DOHH2 (cell line): ENCODE measurements around the gene AFMID.

Experiments used
- EZH2phosphoT487 ChIP-seq: fragments of 200-600 bp; sonication (generic); IDR thresholded peaks from 2 replicates; pipeline ENCODE4 v1.6.1; 2017; ENCODE audit warnings: borderline replicate concordance, mild to moderate bottlenecking, antibody characterized with exemption, low read length, moderate library complexity, mixed read lengths
- TF ChIP-seq, protein P1 (sequence below): fragments of 200-600 bp; sonication (generic); IDR thresholded peaks from one replicate; pipeline ENCODE4 v1.5.1; 2014; ENCODE audit warnings: antibody characterized with exemption, mild to moderate bottlenecking, low read depth, low read length; ENCODE audit not compliant: poor library complexity, severe bottlenecking

DNA sequence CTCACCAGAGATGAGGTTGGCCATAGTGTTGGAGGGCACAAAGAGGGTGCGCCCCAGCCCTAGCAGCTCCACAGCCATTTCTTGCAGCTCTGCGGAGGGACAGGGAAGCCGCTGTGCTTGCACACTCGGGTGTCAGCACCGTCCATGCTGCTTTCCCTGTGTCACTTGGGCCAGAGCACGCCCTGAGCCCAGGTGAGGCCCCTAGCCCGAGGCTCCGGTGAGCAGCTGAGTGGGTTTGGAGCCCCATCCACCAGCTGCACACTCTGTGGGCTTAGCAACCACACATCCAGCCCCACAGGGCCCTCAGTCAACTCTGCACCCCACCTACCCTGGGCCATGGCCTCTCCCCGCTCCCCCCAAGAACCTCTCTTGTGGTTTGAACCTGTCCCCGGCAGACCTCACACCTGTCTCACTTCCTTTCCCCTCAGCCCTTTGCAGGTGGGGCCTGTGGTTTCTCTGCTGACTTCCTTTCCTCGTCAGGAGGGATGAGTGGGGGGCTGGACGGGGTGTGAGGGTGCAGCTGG, 65.0 kb downstream of the AFMID start:
- TF ChIP-seq, protein P1, sequence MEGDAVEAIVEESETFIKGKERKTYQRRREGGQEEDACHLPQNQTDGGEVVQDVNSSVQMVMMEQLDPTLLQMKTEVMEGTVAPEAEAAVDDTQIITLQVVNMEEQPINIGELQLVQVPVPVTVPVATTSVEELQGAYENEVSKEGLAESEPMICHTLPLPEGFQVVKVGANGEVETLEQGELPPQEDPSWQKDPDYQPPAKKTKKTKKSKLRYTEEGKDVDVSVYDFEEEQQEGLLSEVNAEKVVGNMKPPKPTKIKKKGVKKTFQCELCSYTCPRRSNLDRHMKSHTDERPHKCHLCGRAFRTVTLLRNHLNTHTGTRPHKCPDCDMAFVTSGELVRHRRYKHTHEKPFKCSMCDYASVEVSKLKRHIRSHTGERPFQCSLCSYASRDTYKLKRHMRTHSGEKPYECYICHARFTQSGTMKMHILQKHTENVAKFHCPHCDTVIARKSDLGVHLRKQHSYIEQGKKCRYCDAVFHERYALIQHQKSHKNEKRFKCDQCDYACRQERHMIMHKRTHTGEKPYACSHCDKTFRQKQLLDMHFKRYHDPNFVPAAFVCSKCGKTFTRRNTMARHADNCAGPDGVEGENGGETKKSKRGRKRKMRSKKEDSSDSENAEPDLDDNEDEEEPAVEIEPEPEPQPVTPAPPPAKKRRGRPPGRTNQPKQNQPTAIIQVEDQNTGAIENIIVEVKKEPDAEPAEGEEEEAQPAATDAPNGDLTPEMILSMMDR = no peak
- TF ChIP-seq EZH2phosphoT487 = no peak
